GM12873 (cell line): ENCODE results near the gene ARG2.

Experiments
- TF ChIP-seq, protein P1 (sequence below): IDR thresholded peaks from 2 replicates; pipeline ENCODE4 v1.5.1; 2012; ENCODE audit warnings: low read depth, mild to moderate bottlenecking, moderate library complexity, low read length, control low read depth; ENCODE audit not compliant: insufficient read depth; ENCODE audit errors: missing control alignments

ARG2 gene

DNA sequence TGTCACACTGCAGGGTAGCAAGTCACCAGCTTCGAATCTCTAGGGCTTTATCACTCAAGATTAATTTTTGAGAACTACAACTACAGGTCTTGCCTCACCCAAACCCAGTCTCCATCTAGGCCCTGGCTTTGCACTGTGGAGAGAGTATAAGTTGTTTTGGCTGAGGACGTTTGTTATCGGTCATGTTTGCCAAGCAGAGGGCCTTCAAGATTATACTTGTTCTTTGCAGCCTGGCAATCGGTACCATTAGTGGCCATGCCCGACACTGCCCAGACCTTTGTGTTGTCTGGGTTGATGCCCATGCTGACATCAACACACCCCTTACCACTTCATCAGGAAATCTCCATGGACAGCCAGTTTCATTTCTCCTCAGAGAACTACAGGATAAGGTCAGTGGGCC is 25.7 kb downstream of the ARG2 start:
- TF ChIP-seq, protein P1, sequence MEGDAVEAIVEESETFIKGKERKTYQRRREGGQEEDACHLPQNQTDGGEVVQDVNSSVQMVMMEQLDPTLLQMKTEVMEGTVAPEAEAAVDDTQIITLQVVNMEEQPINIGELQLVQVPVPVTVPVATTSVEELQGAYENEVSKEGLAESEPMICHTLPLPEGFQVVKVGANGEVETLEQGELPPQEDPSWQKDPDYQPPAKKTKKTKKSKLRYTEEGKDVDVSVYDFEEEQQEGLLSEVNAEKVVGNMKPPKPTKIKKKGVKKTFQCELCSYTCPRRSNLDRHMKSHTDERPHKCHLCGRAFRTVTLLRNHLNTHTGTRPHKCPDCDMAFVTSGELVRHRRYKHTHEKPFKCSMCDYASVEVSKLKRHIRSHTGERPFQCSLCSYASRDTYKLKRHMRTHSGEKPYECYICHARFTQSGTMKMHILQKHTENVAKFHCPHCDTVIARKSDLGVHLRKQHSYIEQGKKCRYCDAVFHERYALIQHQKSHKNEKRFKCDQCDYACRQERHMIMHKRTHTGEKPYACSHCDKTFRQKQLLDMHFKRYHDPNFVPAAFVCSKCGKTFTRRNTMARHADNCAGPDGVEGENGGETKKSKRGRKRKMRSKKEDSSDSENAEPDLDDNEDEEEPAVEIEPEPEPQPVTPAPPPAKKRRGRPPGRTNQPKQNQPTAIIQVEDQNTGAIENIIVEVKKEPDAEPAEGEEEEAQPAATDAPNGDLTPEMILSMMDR, result no peak

DNA sequence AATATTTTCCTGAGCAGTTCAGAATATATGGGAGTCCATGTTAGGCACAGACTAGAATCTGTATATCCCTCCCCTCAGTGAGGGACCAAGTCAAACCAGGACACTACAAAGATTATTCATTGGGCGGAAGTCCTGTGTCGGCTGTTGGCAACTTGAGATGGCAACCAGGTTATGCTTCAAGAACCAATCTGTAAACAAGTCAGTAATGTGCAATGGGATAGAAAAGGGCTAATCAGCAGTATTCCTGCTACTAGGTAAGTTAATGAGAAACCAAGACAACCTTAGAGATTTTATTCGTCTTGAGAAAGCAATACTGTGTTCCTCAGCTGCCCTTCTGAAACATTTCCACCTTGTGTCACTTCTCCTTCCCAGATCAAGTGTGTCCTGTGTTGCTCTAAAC is 26.4 kb downstream of the ARG2 start:
- TF ChIP-seq, protein P1, result no peak

DNA sequence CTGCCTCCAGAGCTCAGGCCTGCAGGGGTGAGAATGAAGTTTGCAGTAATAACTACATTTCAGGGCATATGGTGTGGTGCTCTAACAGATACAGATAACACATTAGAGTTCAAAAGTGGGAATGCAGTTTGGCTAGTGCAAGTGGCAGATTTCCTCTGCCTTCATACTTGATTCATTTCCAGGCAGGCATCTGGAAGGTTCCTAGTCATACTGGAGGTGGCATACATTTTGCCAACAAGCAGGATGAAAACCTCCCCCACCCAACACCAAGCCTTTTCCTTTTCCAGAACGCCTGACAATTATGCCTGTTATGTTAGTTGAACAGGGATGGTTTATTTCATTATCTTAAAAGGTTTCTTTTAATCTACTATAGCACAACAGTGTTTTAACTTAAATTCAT is 30.4 kb downstream of the ARG2 start:
- TF ChIP-seq, protein P1, result no peak

DNA sequence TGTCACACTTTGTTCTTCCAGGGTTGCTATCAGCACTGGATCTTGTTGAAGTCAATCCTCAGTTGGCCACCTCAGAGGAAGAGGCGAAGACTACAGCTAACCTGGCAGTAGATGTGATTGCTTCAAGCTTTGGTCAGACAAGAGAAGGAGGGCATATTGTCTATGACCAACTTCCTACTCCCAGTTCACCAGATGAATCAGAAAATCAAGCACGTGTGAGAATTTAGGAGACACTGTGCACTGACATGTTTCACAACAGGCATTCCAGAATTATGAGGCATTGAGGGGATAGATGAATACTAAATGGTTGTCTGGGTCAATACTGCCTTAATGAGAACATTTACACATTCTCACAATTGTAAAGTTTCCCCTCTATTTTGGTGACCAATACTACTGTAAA is 31.0 kb downstream of the ARG2 start:
- TF ChIP-seq, protein P1, result no peak

DNA sequence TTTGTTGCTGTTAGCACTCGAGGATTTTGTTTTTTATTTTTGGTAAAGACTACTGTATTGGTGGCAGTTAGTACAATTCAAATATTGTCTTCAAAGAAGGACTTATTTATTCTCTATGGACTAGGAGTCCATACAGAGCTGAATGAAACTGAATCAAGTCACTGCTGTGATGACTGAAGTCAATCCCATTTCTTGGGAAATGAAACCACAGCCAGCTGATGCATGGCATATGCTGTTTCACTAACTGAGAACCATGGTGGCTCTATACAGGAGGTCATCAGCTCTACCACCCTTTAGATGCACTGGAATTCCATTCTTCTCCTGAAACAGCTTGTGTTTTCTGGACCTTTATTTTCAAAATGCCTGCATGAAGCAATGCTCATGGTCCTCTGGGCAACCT is 32.5 kb downstream of the ARG2 start:
- TF ChIP-seq, protein P1, result no peak

DNA sequence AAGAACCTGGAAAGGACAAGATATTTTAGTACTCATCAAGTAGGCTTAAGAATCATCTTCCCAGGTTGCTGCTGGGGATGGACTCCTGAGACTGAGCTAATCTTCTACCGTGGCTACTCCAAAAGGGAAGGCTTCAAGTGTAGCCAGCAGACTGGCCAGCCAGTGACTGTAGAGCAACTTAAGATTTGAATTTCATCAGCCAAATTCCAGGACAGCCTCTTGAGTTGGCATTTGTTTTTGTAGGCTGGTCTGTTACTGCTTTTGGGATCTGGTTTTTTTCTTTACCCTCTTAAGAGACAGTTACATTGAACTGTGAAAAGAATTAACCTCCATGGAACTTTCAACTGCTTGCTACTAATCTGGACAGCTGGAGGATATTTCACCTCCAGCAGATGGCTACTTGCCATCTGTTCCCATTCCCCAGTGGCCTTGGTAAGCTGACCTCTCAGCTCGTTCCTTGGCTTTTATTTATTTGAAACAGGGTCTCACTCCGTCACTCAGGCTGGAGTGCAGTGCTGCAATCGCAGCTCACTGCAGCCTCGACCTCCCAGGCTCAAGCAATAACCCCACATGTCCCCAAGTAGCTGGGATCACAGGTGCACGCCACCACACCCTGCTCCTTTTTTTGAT is 34.0 kb downstream of the ARG2 start:
- TF ChIP-seq, protein P1, result no peak

DNA sequence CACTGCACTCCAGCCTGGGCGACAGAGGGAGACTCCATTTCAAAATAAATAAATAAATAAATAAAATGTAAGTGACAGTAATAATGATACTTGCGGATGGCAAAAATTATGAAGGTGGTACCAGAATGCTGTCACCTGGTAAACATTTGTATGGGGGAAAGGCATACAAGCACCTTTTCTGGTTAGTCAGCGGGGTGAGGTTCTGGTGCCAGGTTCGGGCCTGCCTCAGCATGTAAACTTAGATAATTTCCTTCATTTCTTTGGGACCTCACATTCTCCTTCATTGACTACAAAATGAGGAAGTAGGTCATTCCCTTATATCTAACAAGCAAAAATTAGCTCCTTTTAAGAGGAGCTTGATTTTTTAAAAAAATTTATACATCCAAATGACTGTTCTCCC is 43.9 kb downstream of the ARG2 start:
- TF ChIP-seq, protein P1, result no peak
